ENCODE data around the gene NAA20.

DNA sequence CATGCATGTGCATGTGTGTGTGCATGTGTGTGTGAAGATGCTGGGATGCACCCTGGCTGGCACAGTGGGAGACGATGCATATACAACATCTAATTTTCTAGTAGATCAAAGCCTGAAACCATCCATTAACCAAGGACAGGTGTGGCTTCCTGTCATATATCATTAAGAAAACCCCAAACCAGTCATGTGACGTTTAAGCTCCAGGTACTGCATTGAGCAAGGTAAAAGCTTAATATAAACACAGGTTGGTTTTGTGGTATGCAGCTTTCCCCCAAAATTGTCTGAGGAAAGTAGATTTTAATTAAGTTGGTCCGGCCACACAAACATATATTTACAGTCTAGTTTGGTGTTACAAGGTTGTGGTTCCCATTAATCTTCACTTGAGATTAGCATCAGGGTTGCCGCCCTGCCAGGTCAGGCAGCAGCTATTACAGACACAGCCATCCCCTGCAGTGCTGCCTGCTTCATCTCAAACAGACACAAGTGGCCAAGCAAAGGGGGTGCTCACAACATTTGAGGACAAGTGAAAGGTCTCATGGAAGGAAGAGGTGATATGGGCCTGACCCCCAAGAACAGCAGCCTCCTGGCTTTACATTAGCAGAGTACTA lies 48.6 kb upstream of the NAA20 start:
- TF ChIP-seq, protein P1, sequence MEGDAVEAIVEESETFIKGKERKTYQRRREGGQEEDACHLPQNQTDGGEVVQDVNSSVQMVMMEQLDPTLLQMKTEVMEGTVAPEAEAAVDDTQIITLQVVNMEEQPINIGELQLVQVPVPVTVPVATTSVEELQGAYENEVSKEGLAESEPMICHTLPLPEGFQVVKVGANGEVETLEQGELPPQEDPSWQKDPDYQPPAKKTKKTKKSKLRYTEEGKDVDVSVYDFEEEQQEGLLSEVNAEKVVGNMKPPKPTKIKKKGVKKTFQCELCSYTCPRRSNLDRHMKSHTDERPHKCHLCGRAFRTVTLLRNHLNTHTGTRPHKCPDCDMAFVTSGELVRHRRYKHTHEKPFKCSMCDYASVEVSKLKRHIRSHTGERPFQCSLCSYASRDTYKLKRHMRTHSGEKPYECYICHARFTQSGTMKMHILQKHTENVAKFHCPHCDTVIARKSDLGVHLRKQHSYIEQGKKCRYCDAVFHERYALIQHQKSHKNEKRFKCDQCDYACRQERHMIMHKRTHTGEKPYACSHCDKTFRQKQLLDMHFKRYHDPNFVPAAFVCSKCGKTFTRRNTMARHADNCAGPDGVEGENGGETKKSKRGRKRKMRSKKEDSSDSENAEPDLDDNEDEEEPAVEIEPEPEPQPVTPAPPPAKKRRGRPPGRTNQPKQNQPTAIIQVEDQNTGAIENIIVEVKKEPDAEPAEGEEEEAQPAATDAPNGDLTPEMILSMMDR (conservative IDR thresholded peaks at IDR 0.05; ENCODE audit: low read depth, low read length): no peak
- TF ChIP-seq EZH2 (IDR thresholded peaks at IDR 0.05; ENCODE audit: borderline replicate concordance, low read depth, low read length, poor library complexity, severe bottlenecking): no peak
